Stimulated activated CD8-positive, alpha-beta memory T cell treated with anti-CD3 and anti-CD28 coated beads, Interleukin-15, amount 100 ng/mL, for 48 hours (primary cell): ENCODE data around the gene IRF8.
A peak's percentile ranks its signal among the peaks of the same experiment; 100 is the strongest.
"Not testable (repeated sequence)": the region's sequence is repeated elsewhere in the genome, so short reads cannot be mapped to it uniquely, and the experiment has no call there.

Source experiments
- DNase-seq, 2 donors: peaks; one replicate each; pipeline ENCODE4 v3.0.0-alpha.2; 2020; ENCODE audit warnings: low read depth in 2 of 2

The IRF8 gene

DNA sequence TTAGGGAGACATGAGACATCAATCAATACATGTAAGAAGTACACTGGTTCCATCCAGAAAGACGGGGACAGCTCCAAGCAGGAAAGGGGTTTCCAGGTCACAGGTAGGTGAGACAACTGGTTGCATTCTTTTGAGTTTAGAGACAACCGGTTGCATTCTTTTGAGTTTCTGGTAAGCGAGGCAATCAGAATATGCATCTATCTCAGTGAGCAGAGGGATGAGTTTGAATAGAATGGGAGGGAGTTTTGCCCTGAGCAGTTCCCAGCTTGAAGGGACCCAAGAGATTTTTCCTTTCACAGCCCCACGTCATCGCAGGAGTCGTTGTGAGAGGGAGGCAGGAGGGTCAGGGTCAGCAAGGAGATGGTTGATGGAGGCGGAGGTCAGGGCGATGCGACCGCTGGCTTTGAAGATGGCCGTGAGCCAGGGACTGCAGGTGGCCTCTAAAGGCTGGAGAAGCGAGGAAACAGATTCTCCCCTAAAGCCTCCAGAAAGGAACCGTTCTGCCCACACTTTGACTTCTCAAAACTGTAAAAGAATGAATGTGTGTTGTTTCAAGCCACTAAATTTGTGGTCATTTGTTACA is 36.5 kb downstream of the IRF8 start:
- DNase-seq, result no peak

DNA sequence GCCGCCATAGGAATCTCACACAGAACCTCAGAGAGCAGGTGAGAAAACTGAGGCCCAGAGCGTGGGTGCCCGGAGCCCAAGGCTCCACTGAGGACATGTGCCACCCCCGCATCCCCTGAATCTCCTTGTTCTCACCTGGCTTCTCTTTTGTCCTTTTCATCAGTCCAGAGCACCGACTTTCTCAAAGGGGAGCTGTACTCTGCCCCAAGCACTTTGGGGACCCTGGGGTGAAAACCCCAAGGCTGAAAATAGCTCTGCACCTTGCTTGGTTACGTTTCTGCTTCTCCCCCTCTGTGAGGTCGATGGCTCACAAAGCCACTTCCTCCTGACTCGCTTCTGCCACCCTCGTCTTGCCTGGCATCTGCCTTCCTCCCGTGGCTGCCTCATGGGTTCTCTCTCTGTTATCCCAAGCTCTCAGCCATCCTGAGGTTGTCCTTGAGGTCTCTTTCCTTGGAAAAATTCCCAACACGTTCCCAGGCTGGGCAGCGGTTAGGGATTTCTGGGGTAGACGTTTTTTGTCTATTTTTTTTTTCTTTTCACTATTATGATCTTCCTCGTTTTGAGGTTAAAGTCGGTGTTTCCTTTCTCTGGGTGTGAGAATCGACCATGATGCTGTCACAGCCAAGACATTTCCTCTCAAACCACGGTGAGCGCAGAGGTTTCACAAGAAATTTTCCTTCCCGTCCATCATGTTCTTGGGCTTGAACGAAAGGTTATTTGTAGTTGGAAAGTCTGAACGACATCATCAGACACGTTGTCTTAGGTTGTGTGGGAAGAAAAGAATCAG is 37.2 kb downstream of the IRF8 start:
- DNase-seq, result peak; percentile 72 to 73

DNA sequence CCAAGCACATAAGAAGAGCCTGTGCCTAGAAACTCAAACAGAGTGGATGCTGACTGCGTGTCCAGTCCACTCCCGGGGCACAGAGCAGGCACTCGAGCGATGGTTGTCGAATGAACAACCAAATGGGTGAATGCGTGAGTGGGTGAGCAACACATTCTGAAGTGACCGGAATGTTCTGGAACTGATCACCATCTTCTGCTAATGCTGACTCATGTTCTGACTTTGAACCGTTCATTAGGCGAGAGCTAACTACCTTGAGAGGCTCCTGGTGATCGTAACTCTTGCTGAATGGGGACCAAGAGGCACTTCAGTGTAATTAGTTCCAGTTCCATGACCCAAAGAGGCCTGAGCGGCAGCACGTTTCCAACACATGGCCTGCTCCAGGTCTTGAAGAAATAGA is 37.9 kb downstream of the IRF8 start:
- no peak for DNase-seq

DNA sequence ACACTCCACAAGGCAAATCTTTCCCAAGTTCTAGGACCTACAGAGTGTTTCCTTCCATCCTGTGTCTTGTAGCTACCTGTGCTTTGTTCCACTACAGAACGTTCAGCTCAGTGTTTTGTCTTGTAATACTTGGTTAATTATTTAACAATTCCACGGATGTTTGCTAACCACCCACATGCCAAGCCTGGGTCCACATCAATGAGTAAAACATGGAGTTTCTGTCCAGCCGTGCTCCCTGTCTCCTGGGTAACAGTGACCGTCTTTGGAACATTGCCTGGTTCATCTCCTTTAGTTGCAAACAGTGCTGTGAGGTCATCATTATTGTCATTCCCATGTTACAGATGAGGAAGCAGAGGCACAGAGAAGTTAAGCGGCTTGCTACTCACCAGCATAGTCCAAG is 41.3 kb downstream of the IRF8 start:
- DNase-seq, result no peak

DNA sequence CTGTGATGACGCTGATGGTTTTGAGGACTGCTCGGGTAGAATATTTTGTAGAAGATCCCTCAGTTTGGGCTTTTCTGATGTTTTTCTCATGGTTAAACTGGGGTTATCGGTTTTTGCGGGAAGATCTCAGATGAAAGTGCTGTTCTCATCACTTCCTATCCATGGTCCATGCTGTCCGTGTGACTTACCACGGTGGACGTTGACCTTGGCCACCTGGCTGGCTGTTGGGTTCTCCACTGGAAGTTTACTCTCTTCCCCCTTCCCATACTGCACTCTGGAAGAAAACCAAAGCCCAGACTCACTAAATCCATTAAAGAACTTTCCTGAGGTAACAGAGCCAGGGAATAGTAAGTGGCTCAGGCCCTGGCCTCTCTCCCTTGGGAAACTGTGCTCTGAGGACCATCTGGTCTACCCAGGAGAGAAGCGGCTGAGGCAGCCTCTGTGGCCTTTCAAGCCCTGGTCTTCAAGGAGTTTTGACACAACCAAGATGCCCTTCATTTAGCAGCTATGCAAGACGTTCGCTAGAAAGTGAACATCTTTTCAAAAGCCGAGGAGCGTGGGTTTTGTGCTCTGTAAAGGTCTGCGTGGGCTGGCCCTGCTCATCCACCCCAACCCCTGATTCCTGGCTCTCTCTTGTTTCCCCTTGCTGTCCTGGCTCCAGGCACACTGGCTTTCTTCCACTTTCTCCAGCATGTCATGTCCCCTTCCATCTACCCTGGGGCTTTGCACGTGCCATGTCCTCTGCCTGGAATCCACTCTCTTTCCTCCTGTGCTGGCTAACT is 43.1 kb downstream of the IRF8 start:
- DNase-seq, result no peak

DNA sequence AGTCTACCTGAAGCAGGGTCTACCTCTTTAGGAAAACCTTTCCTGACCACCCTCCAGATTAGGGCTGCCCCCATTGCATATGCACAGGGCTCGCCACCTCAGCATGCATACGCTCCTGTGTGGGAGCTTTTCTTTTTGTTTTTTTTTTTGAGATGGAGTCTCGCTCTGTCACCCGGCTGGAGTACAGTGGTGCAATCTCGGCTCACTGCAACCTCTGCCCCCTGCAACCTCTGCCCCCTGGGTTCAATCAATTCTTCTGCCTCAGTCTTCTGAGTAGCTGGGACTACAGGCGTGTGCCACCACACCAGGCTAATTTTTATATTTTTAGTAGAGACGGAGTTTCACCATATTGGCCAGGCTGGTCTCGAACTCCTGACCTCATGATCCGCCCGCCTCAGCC is 43.7 kb downstream of the IRF8 start:
- not testable (repeated sequence) for DNase-seq

DNA sequence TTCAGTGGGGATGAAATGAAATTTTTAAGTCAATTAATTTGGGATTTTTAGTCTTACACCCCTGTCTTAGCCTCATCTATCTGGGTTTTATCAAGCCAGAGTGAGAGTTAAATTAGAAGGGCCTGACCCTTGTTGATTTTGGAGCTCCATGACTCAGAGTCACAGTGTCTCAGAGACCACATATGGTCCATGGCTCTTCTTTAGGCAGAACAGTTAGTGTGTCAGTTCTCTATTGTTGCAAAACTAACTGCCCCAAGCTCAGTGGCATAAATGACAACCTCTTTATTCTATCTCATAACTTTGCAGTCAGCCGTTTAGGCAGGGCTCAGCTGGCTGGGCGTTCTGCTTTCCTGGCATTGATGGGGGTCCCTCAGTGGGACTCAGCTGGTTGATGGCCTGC is 44.7 kb downstream of the IRF8 start:
- DNase-seq, result no peak

DNA sequence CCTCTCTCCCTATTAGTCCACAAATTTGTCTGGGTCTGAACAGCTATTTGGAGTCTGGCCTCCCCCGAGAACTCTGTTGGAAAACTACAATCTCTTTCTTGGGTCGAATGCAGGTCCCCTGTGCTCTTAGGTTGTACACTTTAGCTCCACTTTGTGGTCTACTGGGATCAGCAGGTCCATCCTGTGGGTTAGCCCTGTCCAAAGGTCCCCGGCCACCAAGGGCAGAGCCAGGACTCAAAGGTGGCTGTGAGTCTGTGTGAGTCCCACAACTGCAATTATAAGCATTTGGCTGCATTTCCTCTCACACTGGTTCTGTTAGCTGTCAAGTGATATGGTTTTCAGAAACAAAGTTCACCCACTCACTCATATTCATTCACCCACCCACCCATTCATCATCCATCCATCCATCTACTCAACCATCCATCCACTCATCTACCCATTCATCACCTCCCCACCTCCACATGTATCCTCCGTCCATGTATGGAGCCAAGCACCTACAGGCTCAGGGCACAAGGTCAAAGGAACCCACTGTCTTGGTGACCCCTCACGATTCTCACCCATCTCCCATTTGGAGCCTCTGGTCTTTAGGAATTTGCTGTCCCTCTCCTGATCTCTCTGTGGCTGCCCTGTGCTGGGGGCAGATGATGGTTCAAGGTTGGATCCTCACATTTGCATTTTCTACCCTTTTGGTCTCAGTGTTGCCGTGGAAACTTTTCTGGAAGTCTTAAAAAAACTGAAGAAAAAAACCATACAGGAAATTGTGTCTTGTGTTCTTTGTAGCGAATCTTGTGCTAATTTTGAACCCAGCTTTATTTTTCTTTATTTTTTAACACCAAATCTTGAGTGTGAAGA is 45.8 kb downstream of the IRF8 start:
- DNase-seq, result no peak

DNA sequence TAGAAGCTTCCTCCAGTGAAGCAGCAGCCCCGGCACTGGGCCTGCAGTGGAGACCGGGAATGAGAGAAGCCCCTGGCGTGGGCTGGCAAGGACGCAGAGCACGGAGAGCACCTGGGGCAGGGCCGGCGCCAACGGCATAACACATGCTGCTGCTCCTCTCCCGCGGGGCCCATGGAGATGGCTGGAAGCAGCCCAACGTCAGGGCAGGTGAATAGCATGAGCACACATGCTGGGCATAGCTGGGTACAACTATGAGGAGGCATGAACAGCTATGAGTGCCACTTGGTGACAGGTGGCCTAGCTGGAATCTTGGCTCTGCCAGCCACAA is 46.4 kb downstream of the IRF8 start:
- no peak for DNase-seq

DNA sequence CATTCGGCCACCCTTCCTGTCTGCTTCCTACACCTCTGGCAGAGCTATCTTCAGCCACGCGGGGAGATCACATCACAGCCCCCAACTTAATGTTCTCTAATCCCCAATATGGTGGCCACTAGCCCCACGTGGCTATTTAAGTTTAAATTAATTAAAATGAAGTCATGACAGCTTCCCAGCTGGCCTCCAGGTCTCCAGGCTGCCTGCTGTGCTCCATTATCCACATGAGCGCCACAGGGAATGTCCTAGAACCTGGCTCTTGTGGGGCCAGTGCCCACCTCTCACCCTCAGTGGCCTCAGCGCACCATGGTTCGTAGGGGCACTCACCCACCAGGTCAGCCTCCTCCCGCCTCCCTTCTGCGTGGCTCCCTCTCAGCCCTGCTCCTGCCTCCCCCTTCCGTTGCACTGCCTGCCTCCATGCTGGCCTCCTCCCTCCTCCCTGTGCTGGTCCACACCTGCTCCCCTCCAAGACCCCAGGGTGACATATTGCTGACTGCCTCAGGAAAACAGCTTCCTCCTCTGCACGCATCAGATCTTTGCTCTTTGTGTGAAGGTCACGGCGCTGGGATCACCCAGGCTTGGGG is 47.7 kb downstream of the IRF8 start:
- no peak for DNase-seq

DNA sequence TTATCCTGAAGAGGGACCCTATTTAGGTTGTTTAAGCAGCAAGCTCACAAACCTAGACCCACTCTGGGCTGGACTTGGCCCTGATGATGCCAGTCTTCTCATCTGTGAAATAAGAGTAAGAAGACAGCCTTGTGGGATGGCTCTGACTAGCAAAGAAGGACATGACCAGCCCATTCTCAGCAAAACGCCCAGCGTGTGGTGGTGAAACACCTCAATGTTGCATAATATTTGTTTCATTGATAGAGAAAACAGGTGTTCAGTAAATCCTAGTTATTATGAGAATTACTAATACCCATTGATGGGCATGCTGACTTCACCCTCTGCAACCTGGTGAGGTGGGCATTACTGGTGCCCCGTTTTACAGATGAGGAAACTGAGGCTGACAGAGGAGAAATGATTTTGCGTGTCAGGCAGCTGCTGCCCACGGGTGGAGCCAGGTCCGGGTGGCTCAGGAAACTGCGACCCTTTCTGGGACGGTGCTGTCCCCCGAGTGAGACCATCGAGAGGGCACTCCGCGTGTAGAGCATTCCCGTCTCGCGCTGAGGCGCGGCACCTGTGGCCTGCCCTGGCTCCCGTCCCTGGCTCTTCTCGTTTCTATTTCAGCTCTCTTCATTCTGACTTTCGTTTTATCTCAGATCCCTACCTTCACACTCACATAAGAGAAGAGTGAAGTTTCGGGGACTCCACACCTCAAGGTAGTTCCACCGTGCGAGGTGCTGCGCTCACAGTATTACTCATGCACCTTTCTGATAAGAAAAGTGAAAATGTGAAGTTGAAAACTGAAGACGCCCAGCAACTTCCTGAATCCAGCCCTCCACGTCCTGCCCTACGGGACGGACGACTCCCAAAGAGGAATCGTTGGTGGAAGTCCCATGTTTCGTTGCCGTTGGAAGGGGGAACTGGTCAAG is 48.5 kb downstream of the IRF8 start:
- peak in 1 of 2 donors; percentile 39 for DNase-seq

DNA sequence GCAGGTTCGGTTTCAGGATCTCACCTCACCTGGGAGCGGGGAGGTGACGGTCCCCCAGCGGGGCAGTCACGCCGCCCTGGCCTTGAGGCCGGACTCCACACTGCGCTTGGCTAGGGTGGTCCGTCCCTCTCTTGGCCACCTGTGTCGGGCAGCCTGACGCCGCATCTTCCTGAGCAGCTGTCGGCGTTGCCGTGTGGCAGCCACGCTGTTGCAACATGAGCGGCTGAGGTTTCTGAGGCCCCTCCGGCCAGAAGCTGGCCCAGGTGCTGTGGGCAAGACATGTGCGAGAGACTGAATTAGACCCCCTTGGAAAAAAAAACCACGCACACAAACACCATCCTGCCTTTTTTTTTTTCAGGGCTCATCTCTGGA is 49.2 kb downstream of the IRF8 start:
- DNase-seq, result no peak

DNA sequence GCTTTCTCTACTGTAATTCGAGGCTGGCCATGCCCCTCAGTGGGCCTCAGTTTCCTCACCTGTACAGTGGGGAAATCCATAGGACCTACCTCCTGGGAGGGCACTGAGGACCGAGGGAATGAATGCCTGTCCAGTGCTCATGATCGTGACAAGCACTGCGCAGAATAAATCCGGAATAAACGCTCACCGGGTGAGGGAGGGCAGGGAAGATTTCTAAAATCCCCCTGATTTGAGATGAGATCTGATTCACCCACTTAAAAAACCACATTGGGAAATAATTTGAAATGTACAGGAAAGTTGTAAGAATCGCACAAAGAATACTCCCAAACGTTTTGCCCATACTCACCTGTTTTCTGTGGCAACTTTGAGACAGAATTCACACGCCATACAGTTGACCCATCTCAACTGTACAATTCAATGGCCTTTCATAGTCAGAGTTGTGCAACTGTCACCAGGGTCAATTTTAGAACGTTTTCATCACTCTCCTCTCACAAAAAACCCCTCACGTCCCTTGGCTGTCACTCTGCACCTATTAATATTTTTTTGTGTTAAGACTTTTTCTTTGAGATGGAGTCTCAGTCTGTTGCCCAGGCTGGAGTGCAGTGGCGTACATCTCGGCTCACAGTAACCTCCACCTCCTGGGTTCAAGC is 49.8 kb downstream of the IRF8 start:
- no peak for DNase-seq

DNA sequence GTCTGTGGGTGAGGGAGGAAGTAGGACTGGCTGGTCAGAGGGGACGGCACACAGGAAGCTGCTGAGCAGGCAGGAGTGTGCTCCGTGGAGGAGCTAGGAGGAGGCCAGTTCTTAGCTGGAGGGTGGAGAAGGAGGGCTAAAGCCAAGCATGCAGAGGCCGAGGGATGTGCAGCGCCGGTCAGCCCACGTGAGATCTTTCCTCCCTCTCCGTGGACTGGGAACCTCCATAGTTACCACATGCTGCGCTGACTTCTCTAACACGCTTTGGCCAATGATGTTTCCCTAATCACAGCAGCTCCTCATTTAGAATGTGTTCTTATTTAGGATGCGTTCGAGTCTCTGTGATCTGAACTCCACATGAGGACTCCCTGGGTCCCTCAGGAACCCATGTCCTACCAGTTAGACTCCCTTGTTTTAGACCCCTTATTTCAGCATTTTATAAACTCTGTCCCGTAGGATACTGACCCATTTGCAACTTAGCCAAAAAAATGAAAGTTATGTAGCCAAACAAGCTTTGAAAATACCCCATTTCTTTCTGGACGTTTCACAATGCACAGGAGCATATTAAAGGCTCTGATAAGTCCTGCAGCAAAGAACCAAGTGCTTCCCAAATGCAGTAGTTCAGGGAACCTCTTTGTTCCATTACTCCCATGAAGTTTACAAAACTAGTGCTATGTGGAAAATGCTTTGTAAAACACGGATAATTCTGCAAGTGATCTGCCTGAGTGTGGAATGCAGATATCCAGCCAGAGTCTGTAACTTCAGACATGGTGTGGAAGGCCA is 51.4 kb downstream of the IRF8 start:
- DNase-seq, result no peak

DNA sequence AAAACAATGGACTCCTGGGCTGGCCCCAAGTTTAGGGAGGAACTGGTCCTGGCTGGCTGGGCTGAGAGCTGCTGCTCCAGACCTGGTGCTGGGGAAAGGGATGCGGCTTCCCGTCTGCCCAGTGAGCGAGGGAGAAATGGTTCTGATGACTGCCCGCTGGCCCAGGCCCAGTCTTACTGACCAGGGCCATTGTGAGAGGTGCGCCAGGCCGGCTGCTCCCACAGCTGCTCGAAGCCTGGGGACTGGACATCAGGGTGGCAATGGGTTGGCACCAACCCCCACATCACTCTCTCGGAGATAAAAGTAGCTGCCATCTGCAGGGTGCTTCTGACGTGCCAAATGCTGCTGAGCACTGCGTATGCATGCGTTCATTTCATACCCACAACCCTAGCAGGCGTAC is 53.2 kb downstream of the IRF8 start:
- DNase-seq, result no peak

DNA sequence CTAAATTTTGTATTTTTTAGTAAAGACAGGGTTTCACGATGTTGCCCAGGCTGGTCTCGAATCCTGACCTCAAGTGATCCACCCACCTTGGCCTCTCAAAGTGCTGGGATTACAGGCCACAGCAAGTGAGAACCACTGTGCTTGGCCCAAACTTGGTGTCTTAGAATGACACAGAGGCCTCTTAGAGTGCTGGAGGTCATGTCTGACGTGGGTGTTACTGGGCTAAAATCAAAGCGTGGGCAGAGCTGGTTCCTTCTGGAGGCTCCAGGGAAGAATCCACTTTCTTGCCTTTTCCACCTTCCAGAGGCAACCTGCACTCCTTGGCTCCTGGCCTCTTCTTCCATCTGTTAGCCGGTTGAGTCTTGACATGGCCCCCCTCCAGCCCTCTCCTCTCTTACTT is 53.8 kb downstream of the IRF8 start:
- no peak for DNase-seq

DNA sequence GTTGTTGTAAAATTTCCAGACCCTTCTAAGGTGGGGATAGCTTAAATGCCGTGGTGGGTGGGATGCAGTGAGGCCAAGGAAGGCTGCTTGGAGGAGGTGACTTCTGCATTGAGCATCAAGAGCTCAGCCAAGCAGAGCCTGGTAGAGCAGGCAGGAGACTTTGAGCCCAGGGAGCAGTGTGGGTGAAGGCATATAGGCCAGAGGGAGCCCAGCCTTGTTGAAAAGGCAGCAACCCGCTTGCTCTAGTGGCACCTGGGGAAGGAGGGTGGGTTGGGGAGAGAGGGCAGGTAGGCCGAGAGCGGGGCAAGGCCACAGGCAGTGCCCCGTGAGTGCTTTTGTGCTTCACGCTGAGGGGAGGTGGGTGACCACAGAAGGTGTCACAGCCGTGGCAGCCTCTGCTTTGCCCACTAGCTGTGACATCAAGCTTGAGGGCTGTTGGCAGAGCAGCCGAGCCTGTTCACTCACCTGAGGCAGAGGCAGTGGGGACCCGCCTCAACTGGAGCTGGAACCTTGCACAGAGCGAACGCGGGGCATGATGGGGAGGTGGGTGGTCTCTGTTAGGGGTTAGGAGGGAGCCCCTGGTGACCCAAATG is 56.1 kb downstream of the IRF8 start:
- DNase-seq, result no peak

DNA sequence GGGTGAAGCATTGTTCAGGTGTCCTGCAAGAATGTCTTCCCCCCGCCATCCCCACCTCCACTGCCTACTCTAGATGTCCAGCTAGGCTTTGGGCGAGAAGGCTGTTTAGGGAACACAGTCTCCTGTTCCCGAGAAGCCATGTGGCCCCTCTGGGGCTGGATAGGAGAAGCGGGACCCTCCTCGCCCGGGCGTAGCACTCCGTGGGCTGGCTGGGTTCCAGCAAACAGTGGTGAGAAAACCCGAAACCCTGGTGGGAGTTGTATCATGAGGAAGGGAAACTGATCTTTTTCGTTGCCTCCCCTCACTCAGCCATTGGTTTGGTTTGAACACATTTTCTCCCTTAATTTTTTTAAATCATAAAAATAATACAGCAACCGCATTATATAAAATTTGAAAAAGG is 56.6 kb downstream of the IRF8 start:
- DNase-seq, result no peak

DNA sequence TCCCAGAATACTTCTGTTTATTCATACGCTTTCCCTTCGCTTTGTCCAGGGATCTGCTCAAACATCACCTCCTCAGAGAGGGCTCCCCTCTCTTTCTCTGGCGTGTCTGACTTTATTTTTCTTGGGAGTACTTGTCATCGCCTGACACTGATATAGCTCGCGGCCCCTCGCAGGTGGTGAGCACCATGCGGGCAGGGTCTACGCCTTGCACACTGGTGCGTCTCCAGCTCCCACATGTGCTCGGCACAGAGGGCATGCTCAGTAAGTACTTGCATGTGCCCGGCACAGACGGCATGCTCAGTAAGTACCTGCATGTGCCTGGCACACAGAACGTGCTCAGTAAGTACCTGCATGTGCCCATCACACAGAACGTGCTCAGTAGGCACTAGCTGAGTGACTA is 57.5 kb downstream of the IRF8 start:
- DNase-seq, result no peak
